Stimulated activated CD4-positive, alpha-beta T cell treated with anti-CD3 and anti-CD28 coated beads, Interleukin-15, amount 100 ng/mL, for 48 hours (primary cell): Measurements from ENCODE around the gene HCLS1.
"Not testable (repeated sequence)": the region's sequence is repeated elsewhere in the genome, so short reads cannot be mapped to it uniquely, and the experiment has no call there.

Source experiments
- DNase-seq, 2 donors: peaks; one replicate each; pipeline ENCODE4 v3.0.0-alpha.2; 2020; ENCODE audit warnings: low read depth in 2 of 2

The HCLS1 gene

DNA sequence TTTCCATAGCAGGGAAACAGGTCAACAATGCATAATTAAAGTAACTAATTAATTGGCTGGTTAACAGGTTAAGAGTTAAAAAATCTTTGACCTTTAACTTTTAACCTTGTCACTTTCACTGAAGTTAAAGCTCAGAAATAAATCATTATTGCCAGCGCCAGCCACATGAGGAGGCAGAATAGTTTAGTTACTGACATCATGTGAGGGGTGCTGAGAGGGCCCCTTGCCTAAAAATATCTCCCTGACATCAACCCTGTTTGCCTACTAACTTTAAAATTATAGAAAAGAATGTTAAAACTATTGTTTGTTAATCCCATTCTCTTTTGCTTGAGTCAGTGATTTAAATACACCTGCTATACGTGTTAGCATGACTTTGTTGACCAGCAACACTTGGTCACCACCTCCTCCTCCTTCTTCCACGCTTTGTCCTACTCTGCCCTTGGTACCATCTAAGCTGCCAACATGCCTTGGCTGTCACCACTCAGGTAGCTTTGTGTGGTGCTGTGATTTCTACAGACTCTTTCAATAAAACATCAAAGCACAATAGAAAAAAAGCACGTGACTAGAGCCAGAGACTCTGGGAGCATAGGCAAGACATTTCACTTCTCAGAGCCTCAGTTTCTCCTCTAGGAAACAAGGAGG is 64.8 kb downstream of the HCLS1 start:
- no peak for DNase-seq

DNA sequence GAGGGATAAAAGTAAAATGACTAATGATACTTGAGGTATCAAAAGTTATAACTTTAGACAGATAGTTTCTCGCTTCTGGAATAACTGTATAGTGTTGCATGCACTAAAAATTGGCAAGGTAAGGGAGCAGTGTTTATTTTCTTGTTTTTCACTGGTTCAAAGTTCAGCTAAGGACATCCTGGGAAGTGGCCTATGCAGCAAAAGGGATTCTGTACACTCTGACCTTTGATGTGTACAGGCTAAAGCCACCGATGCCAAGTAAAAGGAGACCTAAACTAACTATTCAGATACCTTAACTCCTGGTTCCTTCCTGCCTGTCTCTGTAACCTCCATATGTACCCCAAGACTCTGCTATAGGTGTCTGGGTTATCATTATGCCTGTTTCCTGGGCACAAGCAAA is 65.9 kb downstream of the HCLS1 start:
- DNase-seq: no peak

DNA sequence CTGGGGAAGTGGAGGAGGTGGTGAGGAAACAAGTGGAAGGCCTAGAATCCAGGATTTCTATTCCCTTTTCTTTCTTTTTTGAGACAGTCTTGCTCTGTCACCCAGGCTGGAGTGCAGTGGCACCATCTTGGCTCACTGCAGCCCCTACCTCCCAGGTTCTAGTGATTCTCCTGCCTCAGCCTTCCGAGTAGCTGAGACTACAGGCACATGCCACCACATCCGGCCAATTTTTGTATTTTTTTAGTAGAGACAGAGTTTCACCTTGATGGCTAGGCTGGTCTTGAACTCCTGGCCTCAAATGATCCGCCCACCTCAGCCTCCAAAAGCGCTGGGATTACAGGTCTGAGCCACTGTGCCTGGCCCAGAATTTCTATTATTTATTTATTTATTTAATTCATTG is 66.9 kb downstream of the HCLS1 start:
- DNase-seq: not testable (repeated sequence)

DNA sequence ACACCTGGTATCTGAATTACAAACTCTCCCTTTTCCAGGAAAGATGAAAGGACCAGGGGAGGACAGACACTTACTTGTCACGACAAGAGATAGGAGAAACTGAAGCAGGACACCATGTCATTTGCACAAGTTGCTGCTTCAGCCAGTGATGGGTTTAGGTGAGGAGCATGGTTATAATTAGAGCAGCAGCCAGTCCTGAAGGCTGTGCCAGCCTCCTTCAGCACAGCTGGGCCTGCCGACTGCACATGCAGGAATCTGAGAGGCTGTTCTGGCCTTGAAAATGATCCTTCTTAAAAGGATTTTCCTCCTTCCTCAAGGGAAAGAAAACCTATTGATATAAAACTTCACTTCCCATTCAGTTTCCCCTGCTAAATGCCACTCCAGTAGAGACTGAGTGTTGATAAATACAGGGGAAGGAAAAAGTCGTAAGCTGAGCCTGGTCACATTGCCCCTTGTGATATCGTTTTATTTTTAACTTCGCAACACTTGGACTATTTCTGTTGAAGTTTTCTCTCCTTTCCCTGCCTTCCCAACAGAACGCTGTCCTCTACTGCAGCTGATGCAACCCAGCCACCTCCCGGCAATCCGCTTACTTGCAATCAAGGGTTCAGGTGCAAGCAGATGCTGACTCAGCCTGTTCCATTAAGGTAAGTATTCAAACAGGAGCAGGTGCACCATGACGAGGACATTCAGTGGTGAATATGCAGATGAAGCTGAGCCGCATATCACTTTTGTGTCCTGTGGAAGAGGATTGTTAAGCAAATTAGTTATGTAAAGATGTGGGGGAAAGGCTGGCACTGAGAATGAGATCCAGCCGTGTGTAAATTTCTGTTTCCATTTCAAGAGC is 67.6 kb downstream of the HCLS1 start, which contains the start of gene FBXO40:
TSS of gene FBXO40 (plus strand) at position 524 of the 847 bp plus-strand sequence. CDS start 27,197 bp downstream, outside the sequence.
- no peak for DNase-seq

DNA sequence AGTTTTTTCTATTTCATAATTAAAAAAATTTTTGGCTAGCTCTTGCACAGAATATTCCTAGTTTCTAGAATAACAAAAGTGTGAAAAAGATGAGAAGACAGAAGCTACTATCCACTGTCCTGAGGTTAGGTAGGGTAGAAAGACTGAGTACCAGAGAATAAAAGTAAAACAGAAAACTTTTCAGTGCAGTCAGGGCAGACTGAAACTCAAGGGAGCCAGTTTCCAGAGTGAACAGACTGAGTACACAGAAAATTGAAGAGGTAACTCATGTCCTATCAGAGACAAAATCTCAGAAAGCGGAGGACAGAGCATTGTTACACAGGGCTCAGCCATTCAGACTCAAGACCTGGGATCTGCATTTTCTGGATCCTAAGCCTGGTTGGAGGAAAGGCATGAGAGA is 76.3 kb downstream of the HCLS1 start:
- no peak for DNase-seq

DNA sequence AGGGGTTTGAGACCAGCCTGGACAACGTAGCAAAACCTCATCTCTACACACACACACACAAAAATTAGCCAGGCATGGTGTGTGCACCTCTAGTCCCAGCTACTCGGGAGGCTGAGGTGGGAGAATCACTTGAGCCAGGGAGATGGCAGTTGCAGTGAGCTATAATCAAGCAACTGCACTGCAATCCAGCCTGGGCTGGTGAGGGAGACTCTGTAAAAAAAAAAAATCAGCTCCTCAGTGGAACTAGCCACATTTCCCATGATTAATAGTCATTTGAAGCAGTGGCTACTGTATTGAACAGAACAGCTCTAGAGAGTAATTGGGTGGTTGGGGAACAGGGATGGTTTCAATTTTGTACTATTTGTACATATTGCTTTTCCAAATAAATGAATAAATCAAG is 79.0 kb downstream of the HCLS1 start:
- DNase-seq: no peak
